GM06990 (cell line): Measurements from ENCODE around the gene MVP.
"Not testable (repeated sequence)": the region's sequence is repeated elsewhere in the genome, so short reads cannot be mapped to it uniquely, and the experiment has no call there.

Source experiments
- DNase-seq: peaks from one replicate; pipeline ENCODE4 v3.0.0-alpha.2; 2011; ENCODE audit not compliant: insufficient read length; ENCODE audit errors: extremely low read depth
- H3K27me3 ChIP-seq: replicated peaks from 2 replicates; pipeline ENCODE4 v1.6.0; 2011; ENCODE audit warnings: low read length; ENCODE audit not compliant: control insufficient read depth, insufficient read depth
- H3K36me3 ChIP-seq: 2 replicates; pipeline ENCODE4 v1.5.1; 2011; ENCODE audit warnings: low read length; ENCODE audit not compliant: control insufficient read depth, insufficient read depth
- H3K4me3 ChIP-seq: replicated peaks from 2 replicates; pipeline ENCODE4 v1.5.1; 2011; ENCODE audit warnings: low read depth, mild to moderate bottlenecking, control low read depth, low read length
- TF ChIP-seq, protein P1 (sequence below): IDR thresholded peaks from 2 replicates; pipeline ENCODE4 v1.5.1; 2011; ENCODE audit warnings: low read length, control low read depth, mild to moderate bottlenecking, inconsistent platforms; ENCODE audit not compliant: insufficient read depth, poor library complexity, severe bottlenecking

MVP gene

DNA sequence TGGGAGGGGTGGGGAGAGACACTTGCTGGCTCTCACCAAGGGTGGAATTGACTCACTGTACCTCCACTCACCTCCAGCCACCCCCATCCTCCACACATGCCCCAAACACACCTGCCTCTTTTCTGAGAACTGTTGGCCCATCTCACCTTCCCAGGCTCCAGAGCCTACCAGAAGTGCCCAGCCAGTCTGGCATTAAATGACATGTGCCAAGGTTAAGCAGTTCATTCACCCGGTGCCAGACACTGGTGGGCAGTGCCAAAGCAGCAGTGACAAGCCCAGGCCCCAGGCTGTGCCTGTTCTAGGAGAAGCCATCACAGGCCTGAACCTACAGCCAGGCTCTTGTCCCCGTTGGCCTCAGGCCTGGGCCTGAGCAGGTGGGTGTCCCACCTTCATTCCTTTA, 11.2 kb downstream of the MVP start:
- TF ChIP-seq, protein P1, sequence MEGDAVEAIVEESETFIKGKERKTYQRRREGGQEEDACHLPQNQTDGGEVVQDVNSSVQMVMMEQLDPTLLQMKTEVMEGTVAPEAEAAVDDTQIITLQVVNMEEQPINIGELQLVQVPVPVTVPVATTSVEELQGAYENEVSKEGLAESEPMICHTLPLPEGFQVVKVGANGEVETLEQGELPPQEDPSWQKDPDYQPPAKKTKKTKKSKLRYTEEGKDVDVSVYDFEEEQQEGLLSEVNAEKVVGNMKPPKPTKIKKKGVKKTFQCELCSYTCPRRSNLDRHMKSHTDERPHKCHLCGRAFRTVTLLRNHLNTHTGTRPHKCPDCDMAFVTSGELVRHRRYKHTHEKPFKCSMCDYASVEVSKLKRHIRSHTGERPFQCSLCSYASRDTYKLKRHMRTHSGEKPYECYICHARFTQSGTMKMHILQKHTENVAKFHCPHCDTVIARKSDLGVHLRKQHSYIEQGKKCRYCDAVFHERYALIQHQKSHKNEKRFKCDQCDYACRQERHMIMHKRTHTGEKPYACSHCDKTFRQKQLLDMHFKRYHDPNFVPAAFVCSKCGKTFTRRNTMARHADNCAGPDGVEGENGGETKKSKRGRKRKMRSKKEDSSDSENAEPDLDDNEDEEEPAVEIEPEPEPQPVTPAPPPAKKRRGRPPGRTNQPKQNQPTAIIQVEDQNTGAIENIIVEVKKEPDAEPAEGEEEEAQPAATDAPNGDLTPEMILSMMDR, result no peak
- DNase-seq, result no peak
- Histone ChIP-seq H3K4me3 (no peak overlapping the region), H3K27me3 (no peaks in the 10 kb centered on the region), H3K36me3 (peaks cover 24% of the 10 kb centered on the region)

DNA sequence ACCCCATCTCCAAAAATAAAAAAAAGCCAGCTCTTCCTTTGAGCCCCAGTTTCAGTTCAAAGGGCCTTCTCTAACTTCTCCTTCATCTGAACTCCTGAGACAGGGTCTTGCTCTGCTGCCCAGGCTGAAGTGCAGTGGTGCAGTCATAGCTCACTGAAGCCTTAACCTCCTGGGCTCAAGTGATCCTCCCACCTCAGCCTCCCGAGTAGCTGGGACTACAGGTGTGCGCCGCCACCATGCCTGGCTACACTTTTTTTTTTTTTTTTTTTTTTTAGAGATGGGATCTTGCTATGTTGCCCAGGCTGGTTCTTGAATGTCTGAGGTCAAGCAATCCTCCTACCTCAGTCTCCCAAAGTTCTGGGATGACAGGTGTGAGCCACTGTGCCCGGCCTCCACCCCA, 13.0 kb downstream of the MVP start:
- not testable (repeated sequence) for DNase-seq, H3K27me3 ChIP-seq, H3K4me3 ChIP-seq
- peaks cover 28% of the 10 kb centered on the region for H3K36me3 ChIP-seq

DNA sequence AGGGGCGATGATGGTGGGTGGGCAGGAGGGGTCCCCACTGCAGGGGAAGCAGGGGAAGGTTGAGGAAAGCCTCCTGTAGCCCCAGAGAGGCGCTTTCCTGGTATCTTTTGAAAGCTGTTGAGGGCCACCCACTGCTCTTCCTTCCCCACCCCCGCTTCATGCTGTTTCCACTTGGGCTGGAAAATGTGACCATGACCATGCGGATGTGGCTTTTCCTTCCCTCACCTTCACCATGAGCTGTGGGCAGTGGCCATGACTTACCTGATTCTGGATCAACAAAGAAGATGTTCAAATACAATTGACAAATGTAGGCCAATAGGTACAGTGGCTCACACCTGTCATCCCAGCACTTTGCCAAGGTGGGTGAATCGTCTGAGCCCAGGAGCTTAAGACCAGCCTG, 13.8 kb downstream of the MVP start:
- TF ChIP-seq, protein P1, result no peak
- Histone ChIP-seq H3K36me3 (peaks cover 28% of the 10 kb centered on the region), H3K4me3 (no peak overlapping the region), H3K27me3 (no peaks in the 10 kb centered on the region)
- no peak for DNase-seq

DNA sequence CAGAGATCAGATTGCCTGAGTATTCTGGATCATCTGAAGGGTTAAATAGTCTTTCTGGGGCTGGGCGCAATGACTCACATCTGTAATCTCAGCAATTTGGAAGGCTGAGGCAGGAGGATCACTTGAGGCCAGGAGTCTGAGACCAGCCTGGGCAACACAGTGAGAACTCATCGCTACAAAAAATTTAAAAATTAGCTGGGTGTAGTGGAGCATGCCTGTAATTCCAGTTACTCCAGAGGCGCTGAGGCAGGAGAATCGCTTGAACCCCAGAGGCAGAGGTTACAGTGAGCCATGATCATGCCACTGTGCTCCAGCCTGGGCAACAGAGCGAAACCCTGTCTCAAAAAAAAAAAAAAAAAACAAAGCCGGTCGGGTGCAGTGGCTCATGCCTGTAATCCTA, 15.7 kb downstream of the MVP start:
- H3K27me3 ChIP-seq, result no peaks in the 10 kb centered on the region
- TF ChIP-seq, protein P1, result no peak
- no peak for DNase-seq
- no peak overlapping the region for H3K4me3 ChIP-seq
- peaks cover 25% of the 10 kb centered on the region for H3K36me3 ChIP-seq

DNA sequence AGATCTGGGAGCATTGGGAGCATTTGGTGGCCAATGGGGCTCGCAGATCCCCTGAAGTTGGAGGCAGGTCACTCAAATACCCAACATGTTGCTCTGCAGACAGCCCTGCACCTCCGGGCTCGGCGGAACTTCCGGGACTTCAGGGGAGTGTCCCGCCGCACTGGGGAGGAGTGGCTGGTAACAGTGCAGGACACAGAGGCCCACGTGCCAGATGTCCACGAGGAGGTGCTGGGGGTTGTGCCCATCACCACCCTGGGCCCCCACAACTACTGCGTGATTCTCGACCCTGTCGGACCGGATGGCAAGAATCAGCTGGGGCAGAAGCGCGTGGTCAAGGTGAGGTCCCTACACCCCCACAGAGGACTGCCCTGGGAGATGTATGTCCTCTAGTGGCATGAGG, 16.4 kb downstream of the MVP start:
- DNase-seq, result no peak
- Histone ChIP-seq H3K36me3 (peaks cover 25% of the 10 kb centered on the region), H3K27me3 (no peaks in the 10 kb centered on the region), H3K4me3 (no peak overlapping the region)
- TF ChIP-seq, protein P1, result no peak

DNA sequence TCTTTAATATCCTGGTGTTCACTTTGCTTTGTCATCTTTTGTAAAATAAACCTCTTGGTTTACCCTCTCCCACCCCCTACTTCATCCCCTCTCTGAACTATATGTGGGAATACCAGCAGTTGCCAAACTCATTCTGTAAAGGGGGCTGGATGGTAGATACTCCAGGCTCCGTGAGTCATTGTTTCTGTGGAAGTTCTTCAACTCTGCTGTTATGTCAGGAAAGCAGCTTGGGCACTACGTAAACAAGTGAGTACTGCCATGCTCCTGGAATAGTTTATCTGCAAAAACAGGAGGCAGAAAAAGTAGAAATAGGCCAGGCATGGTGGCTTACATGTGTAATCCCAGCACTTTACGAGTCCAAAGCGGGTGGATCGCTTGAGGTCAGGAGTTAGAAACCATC, 17.6 kb downstream of the MVP start:
- no peaks in the 10 kb centered on the region for H3K27me3 ChIP-seq
- H3K36me3 ChIP-seq, result peaks cover 29% of the 10 kb centered on the region
- DNase-seq, result no peak
- H3K4me3 ChIP-seq, result no peak overlapping the region
- TF ChIP-seq, protein P1, result no peak
